HUES6 (cell line): ENCODE data around the gene SPDEF.
A peak's percentile ranks its signal among the peaks of the same experiment; 100 is the strongest.

Experiments
- H3K27ac ChIP-seq: 2 replicates; pipeline ENCODE4 v1.7.0; 2013; ENCODE audit warnings: low read depth, mild to moderate bottlenecking, low read length, inconsistent platforms
- H3K27me3 ChIP-seq: 2 replicates; pipeline ENCODE4 v1.6.1; 2013; ENCODE audit warnings: low read length; ENCODE audit not compliant: control insufficient read depth, insufficient read depth
- H3K36me3 ChIP-seq: 2 replicates; pipeline ENCODE4 v1.6.1; 2013; ENCODE audit warnings: low read length; ENCODE audit not compliant: control insufficient read depth, insufficient read depth
- H3K4me1 ChIP-seq: 2 replicates; pipeline ENCODE4 v1.6.1; 2013; ENCODE audit warnings: low read length; ENCODE audit not compliant: control insufficient read depth, insufficient read depth
- H3K4me3 ChIP-seq: 2 replicates; pipeline ENCODE4 v1.5.1; 2013; ENCODE audit warnings: low read depth, low read length
- H3K9ac ChIP-seq: one replicate; pipeline ENCODE4 v1.6.1; 2013; ENCODE audit warnings: mild to moderate bottlenecking, low read length
- H3K9me3 ChIP-seq: 2 replicates; pipeline ENCODE4 v1.6.1; 2013; ENCODE audit warnings: low read depth, low read length; ENCODE audit not compliant: control insufficient read depth, insufficient read depth

SPDEF gene

DNA sequence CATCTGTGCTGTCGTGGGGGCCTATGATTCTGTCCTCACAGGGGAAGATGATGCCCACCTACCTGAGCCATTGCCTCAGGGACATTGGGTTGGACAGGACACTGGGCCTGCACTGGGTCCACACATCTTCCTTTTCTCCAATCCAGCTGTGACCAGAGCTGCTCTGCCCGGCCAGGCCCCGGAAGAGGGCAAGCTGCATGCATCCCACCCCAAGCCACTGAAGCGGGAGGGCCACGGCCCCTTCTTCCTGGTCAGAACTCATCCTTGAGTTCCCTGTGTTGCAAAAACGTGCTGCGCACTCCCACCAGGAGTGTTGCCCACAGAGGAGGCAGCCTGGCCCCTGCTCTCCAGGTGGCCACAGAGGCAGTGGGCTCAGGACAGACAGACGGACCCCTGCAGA is 38.2 kb downstream of the SPDEF start:
- H3K27ac ChIP-seq, result no peak overlapping the region
- no peak overlapping the region for H3K4me3 ChIP-seq
- H3K9me3 ChIP-seq, result no peaks in the 10 kb centered on the region
- H3K4me1 ChIP-seq, result peaks cover 18% of the 10 kb centered on the region; the same call in 1 of the 2 replicates
- H3K36me3 ChIP-seq, result no peaks in the 10 kb centered on the region
- peaks cover 10% of the 10 kb centered on the region for H3K27me3 ChIP-seq
- H3K9ac ChIP-seq, result no peak overlapping the region

DNA sequence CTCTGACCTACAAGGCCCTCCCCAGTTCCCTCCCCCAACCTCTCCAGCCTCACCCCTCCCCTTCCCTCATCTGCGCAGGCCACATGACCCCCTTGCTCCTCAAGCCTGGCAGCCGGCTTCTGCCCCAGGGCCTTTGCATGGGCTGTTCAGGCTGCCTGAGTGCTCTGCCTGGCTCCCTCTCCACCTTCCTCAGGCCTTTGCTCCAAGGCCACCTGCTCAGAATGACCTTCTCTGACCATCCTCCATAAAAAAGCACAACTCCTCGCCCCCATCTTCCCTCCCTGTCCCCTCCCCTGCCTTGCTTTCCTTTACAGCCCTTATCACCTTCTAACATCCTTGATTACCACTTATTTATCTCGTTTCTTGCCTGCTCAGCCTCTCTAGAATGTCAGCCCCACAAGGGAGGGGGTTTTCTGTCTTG is 38.7 kb downstream of the SPDEF start:
- H3K9me3 ChIP-seq, result no peaks in the 10 kb centered on the region
- no peak overlapping the region for H3K9ac ChIP-seq

GRCh38 chr6:34516391-34517324 is 39.5 kb downstream of the SPDEF start:
- Histone ChIP-seq H3K4me3 (no peak overlapping the region), H3K9ac (no peak overlapping the region), H3K27ac (no peak overlapping the region), H3K4me1 (peaks cover 18% of the 10 kb centered on the region; the same call in 1 of the 2 replicates), H3K36me3 (no peaks in the 10 kb centered on the region), H3K27me3 (peaks cover 10% of the 10 kb centered on the region), H3K9me3 (no peaks in the 10 kb centered on the region)

More for the DNA sequence above, 38.7 kb downstream of the SPDEF start:
- Histone ChIP-seq H3K27me3 (peaks cover 10% of the 10 kb centered on the region), H3K36me3 (no peaks in the 10 kb centered on the region), H3K27ac (no peak overlapping the region), H3K4me1 (peaks cover 18% of the 10 kb centered on the region; the same call in 1 of the 2 replicates), H3K4me3 (no peak overlapping the region)

GRCh38 chr6:34515473-34516387 is 40.4 kb downstream of the SPDEF start:
- Histone ChIP-seq H3K27me3 (peaks cover 10% of the 10 kb centered on the region), H3K27ac (no peak overlapping the region), H3K9me3 (no peaks in the 10 kb centered on the region), H3K36me3 (no peaks in the 10 kb centered on the region), H3K4me1 (peaks cover 18% of the 10 kb centered on the region; the same call in 1 of the 2 replicates), H3K9ac (peak overlapping the region; percentile 6), H3K4me3 (peak overlapping the region; percentile 88; the same call in 1 of the 2 replicates)

GRCh38 chr6:34514593-34515472 is 41.3 kb downstream of the SPDEF start:
- peak overlapping the region; percentile 37 for H3K9ac ChIP-seq
- no peaks in the 10 kb centered on the region for H3K36me3 ChIP-seq
- peaks cover 10% of the 10 kb centered on the region for H3K27me3 ChIP-seq
- H3K4me3 ChIP-seq, result peak overlapping the region; percentile 88
- no peak overlapping the region for H3K27ac ChIP-seq
- H3K9me3 ChIP-seq, result no peaks in the 10 kb centered on the region
- H3K4me1 ChIP-seq, result peaks cover 18% of the 10 kb centered on the region; the same call in 1 of the 2 replicates

GRCh38 chr6:34514112-34514511 is 42.0 kb downstream of the SPDEF start:
- no peak overlapping the region for H3K9ac ChIP-seq
- peak overlapping the region; percentile 88 for H3K4me3 ChIP-seq
- H3K27ac ChIP-seq, result no peak overlapping the region
- peaks cover 10% of the 10 kb centered on the region for H3K27me3 ChIP-seq
- H3K9me3 ChIP-seq, result no peaks in the 10 kb centered on the region
- no peaks in the 10 kb centered on the region for H3K36me3 ChIP-seq
- peaks cover 18% of the 10 kb centered on the region; the same call in 1 of the 2 replicates for H3K4me1 ChIP-seq

- no peak overlapping the region for H3K27ac ChIP-seq
- H3K27me3 ChIP-seq, result peaks cover 10% of the 10 kb centered on the region
- H3K4me3 ChIP-seq, result no peak overlapping the region
- H3K9me3 ChIP-seq, result no peaks in the 10 kb centered on the region
- peaks cover 18% of the 10 kb centered on the region; the same call in 1 of the 2 replicates for H3K4me1 ChIP-seq
- no peak overlapping the region for H3K9ac ChIP-seq
- no peaks in the 10 kb centered on the region for H3K36me3 ChIP-seq
These were observed 42.5 kb downstream of the SPDEF start for GRCh38 chr6:34513646-34514045.

GRCh38 chr6:34512738-34513115 is 43.4 kb downstream of the SPDEF start:
- Histone ChIP-seq H3K4me3 (no peak overlapping the region), H3K9ac (no peak overlapping the region), H3K4me1 (peaks cover 18% of the 10 kb centered on the region; the same call in 1 of the 2 replicates), H3K27ac (no peak overlapping the region), H3K36me3 (no peaks in the 10 kb centered on the region), H3K9me3 (no peaks in the 10 kb centered on the region), H3K27me3 (peaks cover 10% of the 10 kb centered on the region)

DNA sequence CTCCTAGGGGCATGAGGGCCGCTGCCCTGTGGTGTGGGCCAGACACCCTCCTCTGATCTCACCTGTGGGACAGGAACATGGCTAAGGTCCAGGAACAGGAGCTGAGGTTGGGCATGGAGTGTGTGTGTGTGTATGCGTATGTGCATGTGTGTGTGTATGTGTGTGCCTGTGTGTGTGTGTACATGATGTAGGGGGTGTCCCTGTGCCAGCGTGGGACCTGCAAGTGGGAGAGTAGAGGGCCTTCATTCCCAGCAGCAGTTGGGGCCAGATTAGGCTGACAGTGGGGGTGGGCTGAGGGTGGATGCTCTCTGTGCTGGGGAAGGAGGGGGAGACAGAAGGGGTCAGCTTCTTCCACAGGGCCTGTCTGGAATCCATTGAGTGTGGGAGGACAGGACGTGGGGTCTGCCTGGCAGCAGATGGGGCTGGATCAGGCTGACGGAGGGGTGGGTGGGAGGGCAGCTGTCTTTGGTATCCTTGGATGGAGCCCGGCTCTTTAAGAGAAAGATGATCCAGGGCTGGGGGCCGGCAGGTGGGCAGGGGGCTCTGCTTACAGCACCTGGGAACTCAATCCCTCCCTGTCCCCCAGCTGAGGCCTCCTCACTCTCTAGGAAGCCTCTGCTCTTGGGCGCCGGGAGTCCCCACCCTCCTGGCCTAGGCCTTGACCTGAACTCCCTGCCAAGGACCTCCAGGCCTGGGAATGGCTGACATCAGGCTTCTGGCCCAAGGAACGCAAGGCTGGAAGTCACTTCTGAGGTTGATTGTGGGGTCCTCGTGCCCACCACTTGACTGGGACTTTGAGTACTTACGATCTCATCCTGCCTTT is 44.0 kb downstream of the SPDEF start:
- peaks cover 10% of the 10 kb centered on the region for H3K27me3 ChIP-seq
- H3K36me3 ChIP-seq, result no peaks in the 10 kb centered on the region
- H3K9me3 ChIP-seq, result no peaks in the 10 kb centered on the region
- H3K4me3 ChIP-seq, result no peak overlapping the region
- H3K9ac ChIP-seq, result no peak overlapping the region
- peaks cover 18% of the 10 kb centered on the region; the same call in 1 of the 2 replicates for H3K4me1 ChIP-seq
- H3K27ac ChIP-seq, result no peak overlapping the region
